Keratinocyte (primary cell): ENCODE measurements around the gene TWIST1.

Experiments used
- CTCF ChIP-seq, 3 experiments: IDR thresholded peaks in 1 of 3; conservative IDR thresholded peaks in 1 of 3; optimal IDR thresholded peaks in 1 of 3; 2 replicates in 2 of 3; 3 replicates in 1 of 3; pipeline versions ENCODE3 to v1.5.1; 2011; ENCODE audit warnings: low read length in 3 of 3, mild to moderate bottlenecking in 3 of 3, moderate library complexity in 2 of 3, control low read depth in 1 of 3, inconsistent platforms in 1 of 3; ENCODE audit not compliant: insufficient read depth in 2 of 3; ENCODE audit errors: extremely low read depth in 1 of 3
- EZH2 ChIP-seq: IDR thresholded peaks from one replicate; pipeline ENCODE4 v1.6.1; 2012; ENCODE audit warnings: inconsistent platforms, mild to moderate bottlenecking, low read length, moderate library complexity

- TF ChIP-seq EZH2 (no peak), CTCF (optimal IDR thresholded peaks at IDR 0.05 in 1 of 3, IDR thresholded peaks at IDR 0.05 in 1 of 3, conservative IDR thresholded peaks at IDR 0.05 in 1 of 3; ENCODE audit: extremely low read depth in 1 of 3, insufficient read depth in 2 of 3, low read length in 3 of 3) (no peak)
Measured at GRCh38 chr7:19066170-19066569, 51.3 kb downstream of the TWIST1 start.
